WTC11 (cell line): ENCODE data around the gene TFB1M.

ENCODE experiments used
- CBFB ChIP-seq: sonication (generic); formaldehyde crosslinking; IDR thresholded peaks from 2 replicates; pipeline ENCODE4 v1.8.1; 2022; ENCODE audit warnings: mild to moderate bottlenecking, low read depth, missing genetic modification reagents
- CREB1 ChIP-seq: sonication (generic); formaldehyde crosslinking; IDR thresholded peaks from 2 replicates; pipeline ENCODE4 v1.8.0; 2023; ENCODE audit warnings: mild to moderate bottlenecking, missing genetic modification reagents
- JUN ChIP-seq: sonication (generic); formaldehyde crosslinking; IDR thresholded peaks from 2 replicates; pipeline ENCODE4 v1.8.0; 2023; ENCODE audit warnings: mild to moderate bottlenecking, missing genetic modification reagents
- NFE2L1 ChIP-seq: sonication (generic); formaldehyde crosslinking; IDR thresholded peaks from 2 replicates; pipeline ENCODE4 v1.8.1; 2023; ENCODE audit warnings: missing genetic modification reagents
- NR3C1 ChIP-seq: sonication (generic); formaldehyde crosslinking; conservative IDR thresholded peaks from 2 replicates; pipeline ENCODE4 v1.8.1; 2023; ENCODE audit warnings: low read depth, mild to moderate bottlenecking, missing genetic modification reagents
- SP1 ChIP-seq: sonication (generic); formaldehyde crosslinking; conservative IDR thresholded peaks from 2 replicates; pipeline ENCODE4 v1.8.1; 2022; ENCODE audit warnings: missing genetic modification reagents
- TF ChIP-seq, protein P1 (sequence below): sonication (generic); formaldehyde crosslinking; IDR thresholded peaks from 2 replicates; pipeline ENCODE4 v1.8.1; 2022; ENCODE audit warnings: low read depth, mild to moderate bottlenecking, moderate library complexity, missing genetic modification reagents, borderline replicate concordance
- TF ChIP-seq, protein P2 (sequence below): fragments of 200-600 bp; IDR thresholded peaks from 2 replicates; pipeline ENCODE4 v1.8.0; 2022; ENCODE audit warnings: antibody characterized with exemption
- TF ChIP-seq, protein P3 (sequence below): sonication (generic); formaldehyde crosslinking; IDR thresholded peaks from 2 replicates; pipeline ENCODE4 v1.8.0; 2022; ENCODE audit warnings: mild to moderate bottlenecking, missing genetic modification reagents
- TF ChIP-seq, protein P4 (sequence below): sonication (generic); formaldehyde crosslinking; IDR thresholded peaks from 2 replicates; pipeline ENCODE4 v1.8.0; 2022; ENCODE audit warnings: missing genetic modification reagents
- TF ChIP-seq, protein P5 (sequence below): sonication (generic); formaldehyde crosslinking; IDR thresholded peaks from 2 replicates; pipeline ENCODE4 v1.8.1; 2023; ENCODE audit warnings: mild to moderate bottlenecking, missing genetic modification reagents

DNA sequence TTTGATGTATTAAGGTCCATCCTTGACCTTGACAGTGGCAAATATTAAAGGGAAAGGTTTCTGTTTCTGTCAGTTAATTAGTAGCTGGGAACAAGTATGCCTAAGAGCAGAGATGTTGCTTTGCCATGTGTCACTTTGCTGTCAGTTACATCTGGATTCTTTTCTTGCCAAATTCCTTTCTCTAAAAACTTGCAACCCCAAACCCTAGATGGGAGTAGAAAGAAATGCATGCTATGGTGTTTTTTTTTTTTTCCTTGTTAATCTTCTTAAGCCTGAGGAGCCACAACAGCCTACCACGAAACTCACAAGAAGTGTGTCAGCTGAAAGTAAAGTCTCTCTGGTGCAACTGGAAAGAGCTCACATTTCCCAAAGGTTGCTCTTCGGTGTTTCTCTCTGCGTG is 68.5 kb downstream of the TFB1M start:
- TF ChIP-seq NFE2L1 (CRISPR knock-in tag) (no peak), NR3C1 (no peak), CBFB (no peak), JUN (CRISPR knock-in tag) (no peak), CREB1 (CRISPR knock-in tag) (no peak), SP1 (CRISPR knock-in tag) (no peak)
- TF ChIP-seq, protein P1, sequence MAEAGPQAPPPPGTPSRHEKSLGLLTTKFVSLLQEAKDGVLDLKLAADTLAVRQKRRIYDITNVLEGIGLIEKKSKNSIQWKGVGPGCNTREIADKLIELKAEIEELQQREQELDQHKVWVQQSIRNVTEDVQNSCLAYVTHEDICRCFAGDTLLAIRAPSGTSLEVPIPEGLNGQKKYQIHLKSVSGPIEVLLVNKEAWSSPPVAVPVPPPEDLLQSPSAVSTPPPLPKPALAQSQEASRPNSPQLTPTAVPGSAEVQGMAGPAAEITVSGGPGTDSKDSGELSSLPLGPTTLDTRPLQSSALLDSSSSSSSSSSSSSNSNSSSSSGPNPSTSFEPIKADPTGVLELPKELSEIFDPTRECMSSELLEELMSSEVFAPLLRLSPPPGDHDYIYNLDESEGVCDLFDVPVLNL (CRISPR knock-in tag) = no peak
- TF ChIP-seq, protein P2, sequence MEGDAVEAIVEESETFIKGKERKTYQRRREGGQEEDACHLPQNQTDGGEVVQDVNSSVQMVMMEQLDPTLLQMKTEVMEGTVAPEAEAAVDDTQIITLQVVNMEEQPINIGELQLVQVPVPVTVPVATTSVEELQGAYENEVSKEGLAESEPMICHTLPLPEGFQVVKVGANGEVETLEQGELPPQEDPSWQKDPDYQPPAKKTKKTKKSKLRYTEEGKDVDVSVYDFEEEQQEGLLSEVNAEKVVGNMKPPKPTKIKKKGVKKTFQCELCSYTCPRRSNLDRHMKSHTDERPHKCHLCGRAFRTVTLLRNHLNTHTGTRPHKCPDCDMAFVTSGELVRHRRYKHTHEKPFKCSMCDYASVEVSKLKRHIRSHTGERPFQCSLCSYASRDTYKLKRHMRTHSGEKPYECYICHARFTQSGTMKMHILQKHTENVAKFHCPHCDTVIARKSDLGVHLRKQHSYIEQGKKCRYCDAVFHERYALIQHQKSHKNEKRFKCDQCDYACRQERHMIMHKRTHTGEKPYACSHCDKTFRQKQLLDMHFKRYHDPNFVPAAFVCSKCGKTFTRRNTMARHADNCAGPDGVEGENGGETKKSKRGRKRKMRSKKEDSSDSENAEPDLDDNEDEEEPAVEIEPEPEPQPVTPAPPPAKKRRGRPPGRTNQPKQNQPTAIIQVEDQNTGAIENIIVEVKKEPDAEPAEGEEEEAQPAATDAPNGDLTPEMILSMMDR = no peak
- TF ChIP-seq, protein P3, sequence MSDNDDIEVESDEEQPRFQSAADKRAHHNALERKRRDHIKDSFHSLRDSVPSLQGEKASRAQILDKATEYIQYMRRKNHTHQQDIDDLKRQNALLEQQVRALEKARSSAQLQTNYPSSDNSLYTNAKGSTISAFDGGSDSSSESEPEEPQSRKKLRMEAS (CRISPR knock-in tag) = no peak
- TF ChIP-seq, protein P4, sequence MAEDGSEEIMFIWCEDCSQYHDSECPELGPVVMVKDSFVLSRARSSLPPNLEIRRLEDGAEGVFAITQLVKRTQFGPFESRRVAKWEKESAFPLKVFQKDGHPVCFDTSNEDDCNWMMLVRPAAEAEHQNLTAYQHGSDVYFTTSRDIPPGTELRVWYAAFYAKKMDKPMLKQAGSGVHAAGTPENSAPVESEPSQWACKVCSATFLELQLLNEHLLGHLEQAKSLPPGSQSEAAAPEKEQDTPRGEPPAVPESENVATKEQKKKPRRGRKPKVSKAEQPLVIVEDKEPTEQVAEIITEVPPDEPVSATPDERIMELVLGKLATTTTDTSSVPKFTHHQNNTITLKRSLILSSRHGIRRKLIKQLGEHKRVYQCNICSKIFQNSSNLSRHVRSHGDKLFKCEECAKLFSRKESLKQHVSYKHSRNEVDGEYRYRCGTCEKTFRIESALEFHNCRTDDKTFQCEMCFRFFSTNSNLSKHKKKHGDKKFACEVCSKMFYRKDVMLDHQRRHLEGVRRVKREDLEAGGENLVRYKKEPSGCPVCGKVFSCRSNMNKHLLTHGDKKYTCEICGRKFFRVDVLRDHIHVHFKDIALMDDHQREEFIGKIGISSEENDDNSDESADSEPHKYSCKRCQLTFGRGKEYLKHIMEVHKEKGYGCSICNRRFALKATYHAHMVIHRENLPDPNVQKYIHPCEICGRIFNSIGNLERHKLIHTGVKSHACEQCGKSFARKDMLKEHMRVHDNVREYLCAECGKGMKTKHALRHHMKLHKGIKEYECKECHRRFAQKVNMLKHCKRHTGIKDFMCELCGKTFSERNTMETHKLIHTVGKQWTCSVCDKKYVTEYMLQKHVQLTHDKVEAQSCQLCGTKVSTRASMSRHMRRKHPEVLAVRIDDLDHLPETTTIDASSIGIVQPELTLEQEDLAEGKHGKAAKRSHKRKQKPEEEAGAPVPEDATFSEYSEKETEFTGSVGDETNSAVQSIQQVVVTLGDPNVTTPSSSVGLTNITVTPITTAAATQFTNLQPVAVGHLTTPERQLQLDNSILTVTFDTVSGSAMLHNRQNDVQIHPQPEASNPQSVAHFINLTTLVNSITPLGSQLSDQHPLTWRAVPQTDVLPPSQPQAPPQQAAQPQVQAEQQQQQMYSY (CRISPR knock-in tag) = no peak
- TF ChIP-seq, protein P5, sequence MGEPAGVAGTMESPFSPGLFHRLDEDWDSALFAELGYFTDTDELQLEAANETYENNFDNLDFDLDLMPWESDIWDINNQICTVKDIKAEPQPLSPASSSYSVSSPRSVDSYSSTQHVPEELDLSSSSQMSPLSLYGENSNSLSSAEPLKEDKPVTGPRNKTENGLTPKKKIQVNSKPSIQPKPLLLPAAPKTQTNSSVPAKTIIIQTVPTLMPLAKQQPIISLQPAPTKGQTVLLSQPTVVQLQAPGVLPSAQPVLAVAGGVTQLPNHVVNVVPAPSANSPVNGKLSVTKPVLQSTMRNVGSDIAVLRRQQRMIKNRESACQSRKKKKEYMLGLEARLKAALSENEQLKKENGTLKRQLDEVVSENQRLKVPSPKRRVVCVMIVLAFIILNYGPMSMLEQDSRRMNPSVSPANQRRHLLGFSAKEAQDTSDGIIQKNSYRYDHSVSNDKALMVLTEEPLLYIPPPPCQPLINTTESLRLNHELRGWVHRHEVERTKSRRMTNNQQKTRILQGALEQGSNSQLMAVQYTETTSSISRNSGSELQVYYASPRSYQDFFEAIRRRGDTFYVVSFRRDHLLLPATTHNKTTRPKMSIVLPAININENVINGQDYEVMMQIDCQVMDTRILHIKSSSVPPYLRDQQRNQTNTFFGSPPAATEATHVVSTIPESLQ = no peak
